Jurkat, Clone E6-1 (cell line): Measurements from ENCODE around the gene REN.
A peak's percentile ranks its signal among the peaks of the same experiment; 100 is the strongest.

ENCODE experiments used
- DNase-seq: peaks from one replicate; pipeline ENCODE4 v3.0.0-alpha.2; 2011; ENCODE audit warnings: low read depth, low spot score
- H3K4me3 ChIP-seq: 2 replicates; pipeline ENCODE4 v1.5.1; 2011; ENCODE audit warnings: mild to moderate bottlenecking, low read length, control low read depth, moderate library complexity

The REN gene

DNA sequence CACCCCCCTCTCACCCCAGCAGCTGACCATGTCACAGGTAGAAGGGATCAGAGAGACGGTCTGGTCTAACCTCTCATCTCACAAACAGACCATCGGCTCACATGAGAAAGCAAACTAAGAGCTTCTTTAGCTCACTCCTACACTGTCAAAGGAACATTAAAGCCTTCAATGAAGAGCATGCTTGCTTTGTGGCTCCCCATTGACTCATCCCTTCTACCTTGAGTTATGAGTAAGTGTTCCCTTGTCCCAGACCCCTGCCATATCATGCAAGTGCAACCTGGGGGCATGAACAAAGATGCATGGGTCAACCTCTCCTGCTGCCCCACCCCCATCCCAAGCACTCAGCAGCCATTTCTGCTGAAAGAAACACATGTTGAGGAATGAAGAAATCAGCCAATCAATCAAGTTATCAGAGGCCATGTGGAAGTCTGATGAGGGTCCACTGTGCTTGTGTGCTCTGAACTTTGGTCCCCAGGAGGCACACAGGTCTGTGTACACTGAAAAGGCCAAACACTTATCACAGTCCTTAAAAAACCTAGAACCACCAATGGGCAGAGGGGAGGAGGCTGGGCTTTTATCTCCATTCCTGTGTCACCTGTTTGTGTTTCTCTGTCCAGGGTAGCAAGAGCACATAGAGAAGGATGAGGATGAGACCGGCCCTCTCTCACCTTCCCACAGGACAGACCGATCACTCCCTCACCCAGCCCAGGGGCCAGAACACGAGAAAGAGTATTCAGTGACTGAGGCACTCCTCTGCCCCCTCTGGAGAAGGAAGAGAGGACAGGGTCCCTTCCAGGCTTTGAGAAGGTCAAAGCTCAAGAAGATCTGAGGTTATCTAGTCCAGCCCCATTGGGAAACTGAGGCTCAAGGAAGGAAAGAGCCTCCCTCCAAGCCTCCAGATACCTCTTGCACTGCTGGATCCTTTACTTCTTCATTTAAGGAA, 23.8 kb downstream of the REN start:
- H3K4me3 ChIP-seq, result no peak overlapping the region
- DNase-seq, result no peak

DNA sequence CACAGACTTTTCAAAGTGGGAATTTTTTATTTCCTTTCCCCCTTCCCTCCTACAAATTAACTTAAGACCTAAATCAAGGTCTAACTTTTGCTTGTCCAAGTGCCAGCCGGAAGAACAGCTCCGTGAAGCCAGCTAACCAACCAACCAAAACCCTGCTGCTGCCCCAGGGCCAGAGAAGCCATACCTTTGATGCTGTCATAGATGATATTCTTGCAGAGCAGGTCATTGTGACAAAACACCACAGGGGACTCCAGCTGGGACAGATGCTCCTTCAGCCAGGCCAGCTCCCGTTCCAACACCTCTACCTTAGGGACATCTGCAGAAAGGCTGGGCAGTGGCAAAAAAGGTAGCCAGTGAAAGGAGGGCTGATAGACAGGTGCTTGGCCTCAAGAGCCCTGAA, 25.0 kb downstream of the REN start:
- DNase-seq, result no peak
- H3K4me3 ChIP-seq, result no peak overlapping the region

DNA sequence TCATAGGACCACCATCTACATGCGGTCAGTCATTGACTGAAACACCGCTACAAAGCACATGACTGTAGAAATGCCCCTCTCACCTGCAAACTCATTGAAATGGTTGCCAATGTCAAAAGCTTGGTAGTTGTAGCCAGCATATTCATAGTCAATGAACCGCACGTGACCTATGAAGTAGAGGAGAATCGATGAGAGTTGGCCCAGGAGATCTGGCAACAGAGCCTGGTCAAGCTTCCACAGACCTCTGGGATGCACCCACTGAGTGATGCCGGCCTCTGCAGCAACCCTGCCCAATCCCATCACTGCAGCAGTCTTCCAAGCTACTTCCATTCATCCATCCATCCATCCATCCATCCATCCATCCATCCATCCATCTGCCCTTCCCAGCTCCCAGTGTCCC, 26.2 kb downstream of the REN start:
- H3K4me3 ChIP-seq, result no peak overlapping the region
- no peak for DNase-seq

DNA sequence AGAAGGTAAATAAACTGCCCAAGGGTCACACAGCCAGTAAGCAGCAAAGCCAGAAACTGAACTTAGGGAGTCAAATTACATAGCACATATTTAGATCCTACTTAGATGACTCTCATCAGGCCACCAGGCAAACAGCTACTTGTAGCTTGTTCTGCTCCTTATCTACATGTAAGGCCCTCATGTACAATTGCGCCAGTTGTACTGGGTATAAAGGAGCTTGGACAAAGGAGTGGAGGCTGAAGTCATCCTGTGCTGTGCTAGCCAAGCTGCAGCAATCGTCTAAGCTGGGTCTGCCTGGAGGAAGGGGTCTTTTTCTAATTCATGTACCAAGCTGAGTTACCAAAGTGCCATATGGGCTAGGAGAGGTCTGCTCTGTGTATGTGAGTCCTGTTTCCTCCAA, 27.0 kb downstream of the REN start:
- H3K4me3 ChIP-seq, result no peak overlapping the region
- no peak for DNase-seq

DNA sequence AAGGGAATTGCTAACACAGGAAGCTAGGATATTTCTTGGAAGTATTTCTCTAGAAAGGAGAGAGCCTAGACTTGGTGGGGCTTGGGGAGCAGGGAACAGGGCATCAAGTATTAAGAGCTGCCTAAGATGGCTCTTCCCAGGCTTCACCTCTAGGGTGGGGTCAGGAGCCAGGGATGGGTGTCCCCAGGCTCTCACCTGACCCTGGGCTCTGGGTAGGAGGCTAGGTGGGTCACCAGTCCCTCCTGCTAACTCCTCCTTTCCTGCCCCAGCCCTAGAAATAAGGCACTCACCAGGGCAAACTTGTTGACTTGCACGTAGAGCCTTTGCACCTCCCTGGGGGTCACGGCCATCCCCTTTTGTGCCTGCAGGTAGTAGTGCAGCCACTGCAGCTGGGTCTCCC, 29.3 kb downstream of the REN start:
- H3K4me3 ChIP-seq, result no peak overlapping the region
- no peak for DNase-seq

DNA sequence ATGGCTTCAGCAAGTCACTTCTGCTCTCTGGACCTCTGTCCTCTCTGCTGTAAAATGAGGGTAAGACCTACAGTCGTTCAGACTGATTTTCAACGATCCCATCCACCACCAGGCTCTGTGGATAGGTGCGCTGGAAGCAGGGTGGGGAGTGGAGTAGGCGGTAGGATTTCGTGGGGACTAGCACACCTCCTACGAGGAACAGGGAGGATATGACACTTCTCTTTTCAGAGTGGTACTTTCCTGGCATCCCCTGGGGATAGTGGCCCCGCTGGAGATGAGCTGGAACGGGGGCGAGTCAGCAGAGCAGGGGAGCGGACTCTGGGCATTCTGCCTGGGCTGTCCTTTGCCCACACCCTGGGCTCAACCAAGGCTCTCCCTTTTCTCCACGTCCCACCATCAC, 32.0 kb downstream of the REN start:
- H3K4me3 ChIP-seq, result no peak overlapping the region
- DNase-seq, result no peak

DNA sequence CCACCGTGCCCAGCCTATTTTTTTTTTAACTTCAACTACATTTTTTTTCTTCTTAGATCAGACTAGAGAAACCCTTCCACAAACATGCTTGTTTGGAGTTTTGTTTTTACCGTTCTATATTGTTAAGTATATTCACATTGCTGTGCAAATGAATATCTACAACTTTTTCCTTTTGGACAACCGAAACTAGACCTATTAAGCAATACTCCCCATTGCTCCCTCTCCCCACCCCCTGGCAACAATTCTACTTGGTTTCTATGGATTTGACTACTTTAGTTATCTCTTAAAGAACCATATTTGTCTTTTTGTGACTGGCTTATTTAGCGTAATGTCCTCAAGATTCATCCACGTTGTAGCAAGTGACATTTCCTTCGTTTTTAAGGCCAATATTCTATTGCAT, 33.4 kb downstream of the REN start:
- no peak overlapping the region for H3K4me3 ChIP-seq

DNA sequence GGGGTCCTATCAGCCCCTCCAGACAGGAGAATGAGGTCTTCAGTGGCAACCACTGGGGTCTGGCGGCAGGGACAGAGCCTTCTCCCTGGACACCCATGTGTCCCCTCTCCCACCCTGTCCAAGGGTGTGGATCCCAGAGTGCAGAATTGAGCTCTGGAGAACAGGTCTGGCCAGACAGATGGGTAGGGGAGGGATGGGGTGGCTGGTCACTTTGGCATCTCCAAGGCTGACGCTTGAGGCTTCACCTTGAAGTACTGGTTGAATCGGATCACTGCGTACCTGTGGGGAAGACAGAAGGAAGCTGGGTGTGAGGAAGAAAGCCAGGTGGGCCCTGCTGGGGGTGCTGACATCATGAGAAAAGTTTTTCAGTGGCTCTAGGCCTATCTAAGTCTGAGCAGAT, 34.2 kb downstream of the REN start:
- no peak for DNase-seq
- no peak overlapping the region for H3K4me3 ChIP-seq

More for the DNA sequence above, 33.4 kb downstream of the REN start:
- no peak for DNase-seq

DNA sequence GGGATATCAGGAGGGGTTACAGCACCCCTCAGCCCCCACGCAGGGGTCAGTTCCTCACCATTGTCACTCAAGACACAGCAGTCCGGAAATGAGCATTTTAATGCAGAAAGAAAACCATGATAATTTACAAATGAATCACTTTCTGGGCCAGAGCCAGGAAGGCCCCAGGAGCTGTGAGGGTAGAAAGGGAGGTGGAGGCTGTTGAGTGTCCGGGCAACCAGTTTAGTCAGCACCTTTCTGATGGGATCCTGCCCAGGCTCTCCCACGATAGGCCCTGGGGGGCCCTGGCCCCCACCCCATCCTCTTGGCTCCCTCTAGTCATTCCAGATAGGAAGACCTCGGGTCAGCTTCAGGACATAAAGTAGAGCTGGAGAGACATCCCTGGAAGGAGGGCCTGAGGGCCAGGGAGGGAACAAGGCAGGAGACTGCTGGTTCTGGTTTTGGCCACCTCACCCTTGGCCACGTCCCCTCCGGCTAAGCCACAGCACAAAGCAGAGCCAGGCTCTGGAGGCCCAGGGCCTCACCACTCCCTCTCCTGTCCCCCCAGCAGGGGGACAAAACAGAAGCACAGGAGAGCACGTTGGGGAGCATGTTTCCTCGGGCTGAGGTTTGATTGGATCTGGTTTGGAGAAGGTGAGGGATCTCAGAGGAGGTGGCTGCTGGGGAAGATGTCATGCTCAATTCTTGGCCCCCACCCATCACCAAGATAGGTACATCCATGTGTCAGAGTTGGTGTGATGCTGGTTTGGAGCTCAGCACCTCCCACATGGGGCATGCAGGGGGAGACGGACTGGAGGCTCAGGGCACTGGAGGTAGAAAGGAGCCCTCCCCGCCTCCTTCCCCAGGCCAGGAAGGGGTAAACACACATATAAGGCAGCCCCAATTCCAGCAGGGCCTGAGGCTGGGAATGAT, 34.9 kb downstream of the REN start:
- DNase-seq, result no peak
- H3K4me3 ChIP-seq, result no peak overlapping the region

DNA sequence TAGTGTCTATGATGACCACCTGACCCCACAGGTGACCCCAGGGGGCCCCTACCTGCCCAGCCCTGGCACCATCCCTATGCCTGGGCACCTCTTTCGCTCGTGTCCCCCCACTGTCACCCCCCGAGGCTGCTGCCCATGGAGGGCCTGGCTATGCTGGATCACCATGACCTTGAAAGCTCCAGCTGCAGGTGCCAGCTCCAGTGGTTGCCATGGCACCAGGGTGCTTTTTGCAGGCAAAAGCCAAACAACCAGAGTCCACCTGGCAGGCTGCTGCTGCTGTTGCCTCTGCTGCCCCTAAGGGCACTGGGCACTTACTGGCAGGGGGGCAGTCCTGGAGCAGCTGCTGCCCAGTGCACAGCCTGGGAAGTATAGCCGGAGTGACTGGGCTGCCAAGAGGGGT, 36.0 kb downstream of the REN start:
- no peak overlapping the region for H3K4me3 ChIP-seq
- no peak for DNase-seq

DNA sequence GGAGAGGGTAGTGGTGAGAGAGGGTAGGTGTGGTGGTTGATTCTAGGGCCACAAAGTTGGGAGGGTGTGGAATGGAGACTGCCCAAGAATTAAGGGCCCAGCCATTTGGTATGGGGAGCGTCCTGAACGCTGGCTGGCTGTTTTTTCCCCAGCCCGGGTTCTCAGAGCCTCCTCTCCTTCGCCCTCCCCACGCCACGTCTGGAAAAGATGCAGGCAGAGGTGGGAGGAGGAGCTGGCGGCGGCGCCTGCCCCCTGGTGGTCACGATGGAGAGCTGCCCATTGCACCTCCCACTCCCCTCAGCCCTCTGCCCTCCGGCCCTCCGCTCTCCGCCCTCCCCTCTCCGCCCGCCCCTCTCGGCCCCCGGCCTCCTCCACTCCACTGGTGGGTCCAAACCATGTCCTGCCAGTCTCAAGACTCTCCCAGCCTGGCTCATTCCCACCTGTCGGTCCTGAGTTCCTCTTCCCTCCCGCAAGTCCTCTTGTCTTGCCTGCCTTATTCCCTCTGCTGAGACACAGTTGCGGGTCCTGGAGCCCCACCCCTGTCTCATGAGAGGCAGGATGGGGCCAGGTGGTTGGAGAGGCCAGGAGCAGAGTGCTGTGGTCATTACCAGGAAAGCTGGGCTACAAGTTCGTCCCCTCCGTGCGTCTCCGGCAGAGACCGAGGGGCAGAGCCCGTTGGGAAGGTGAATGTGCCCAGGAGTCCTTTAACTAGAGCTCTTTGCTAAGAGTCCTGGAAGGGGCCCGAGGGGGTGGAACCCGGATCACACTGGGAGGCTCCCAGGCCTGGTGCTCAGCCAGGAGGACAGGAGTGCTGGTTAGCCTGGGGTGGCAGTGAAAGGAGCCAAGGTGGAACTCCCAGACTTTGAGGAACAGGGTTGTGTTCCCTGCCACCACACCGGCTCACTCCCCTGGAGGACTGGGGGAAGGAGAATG, 36.9 kb downstream of the REN start:
- no peak overlapping the region for H3K4me3 ChIP-seq

DNA sequence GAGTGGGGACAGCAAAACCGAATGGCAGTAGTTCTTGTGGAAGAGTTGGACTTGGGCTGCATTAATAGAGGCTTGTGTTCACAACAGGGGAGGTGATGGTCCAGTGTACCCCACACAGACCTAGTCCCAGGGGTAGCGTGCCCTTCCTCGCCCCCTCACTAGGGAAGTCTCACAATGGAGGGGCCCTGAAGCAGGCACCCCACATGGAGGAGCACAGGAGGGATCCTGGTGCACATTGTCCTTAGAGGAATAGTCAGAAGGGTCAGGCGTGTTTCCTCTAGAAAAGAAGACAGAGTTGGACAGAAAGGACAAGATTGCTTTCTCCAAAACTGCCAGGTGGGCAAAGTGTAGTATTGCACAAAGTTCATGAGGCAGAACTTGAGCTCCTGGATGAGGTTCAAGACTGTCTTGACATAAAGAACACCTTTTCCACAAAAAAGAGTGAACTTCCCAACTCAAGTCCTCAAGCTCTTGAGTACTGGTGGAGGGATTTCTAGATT, 37.6 kb downstream of the REN start:
- DNase-seq, result no peak
- H3K4me3 ChIP-seq, result no peak overlapping the region

More for the DNA sequence above, 36.9 kb downstream of the REN start:
- DNase-seq, result peak; percentile 22

DNA sequence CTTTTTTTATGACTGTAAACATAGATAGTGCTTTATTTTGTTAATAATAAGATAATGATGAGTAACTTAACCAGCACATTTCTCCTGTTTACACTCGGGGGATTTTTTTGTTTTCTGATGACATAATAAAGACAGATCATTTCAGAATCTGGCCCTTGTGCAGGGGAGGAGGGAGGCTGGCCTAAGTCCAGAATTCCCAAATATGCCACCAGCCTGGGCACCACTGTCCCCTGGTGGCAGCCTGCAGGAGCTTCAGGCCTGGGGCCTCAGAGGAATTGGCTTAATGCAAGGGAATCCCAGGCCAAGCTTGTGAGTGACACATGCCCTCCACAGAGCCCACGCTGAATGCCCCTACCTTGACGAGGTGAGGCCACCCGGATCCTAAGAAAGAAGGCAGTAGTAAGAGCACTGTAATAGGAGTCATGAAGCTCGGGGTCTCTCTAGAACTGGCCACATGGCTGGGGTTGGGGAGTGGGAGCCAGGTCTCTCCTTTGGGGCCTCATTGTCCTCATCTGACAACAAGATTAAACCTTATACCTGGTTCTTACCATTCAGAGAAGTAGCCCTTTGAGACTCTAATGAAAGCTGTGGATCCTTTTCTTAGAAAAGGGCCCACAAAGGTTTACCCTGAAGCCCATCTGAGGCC, 38.4 kb downstream of the REN start:
- DNase-seq, result no peak
- H3K4me3 ChIP-seq, result no peak overlapping the region

DNA sequence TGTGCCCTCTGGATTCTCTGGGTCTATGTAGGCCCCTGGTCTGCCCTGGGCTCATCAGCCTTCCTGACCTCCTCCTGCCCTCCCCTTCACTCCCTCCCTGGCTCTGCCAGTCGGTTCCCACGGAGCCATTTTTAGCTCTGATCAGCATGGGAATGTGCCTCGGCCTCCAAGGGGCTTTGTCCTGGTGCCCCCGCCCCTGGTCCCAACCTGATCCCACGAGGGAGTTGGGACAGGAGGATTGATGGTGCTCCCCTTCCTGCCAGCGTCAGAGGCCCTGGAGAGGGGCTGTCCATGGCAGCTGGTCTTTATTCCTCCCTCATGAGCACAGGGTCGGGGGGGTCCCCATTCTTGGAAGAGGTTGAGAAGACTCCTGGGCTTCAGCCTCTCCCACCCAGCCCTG, 39.2 kb downstream of the REN start:
- DNase-seq, result no peak
- H3K4me3 ChIP-seq, result no peak overlapping the region

DNA sequence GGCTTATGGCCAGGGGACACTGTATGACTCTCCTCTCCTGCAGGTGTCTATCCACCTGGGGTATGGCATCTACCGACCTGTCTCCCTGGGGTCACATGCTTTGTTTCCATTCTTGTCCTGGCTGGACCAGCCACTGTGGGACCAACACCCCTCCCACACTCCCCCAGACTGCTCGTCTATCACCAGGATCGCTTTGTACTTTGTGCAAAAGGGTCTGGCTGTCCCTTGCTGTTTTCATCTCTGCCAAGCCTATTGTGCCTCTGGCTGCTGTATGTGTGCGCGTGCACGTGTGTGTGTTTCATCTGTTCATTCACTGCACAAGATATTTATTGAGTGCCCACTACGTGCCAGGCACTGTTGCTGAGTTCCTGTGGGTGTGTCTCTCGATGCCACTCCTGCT, 39.8 kb downstream of the REN start:
- no peak overlapping the region for H3K4me3 ChIP-seq
- DNase-seq, result no peak

DNA sequence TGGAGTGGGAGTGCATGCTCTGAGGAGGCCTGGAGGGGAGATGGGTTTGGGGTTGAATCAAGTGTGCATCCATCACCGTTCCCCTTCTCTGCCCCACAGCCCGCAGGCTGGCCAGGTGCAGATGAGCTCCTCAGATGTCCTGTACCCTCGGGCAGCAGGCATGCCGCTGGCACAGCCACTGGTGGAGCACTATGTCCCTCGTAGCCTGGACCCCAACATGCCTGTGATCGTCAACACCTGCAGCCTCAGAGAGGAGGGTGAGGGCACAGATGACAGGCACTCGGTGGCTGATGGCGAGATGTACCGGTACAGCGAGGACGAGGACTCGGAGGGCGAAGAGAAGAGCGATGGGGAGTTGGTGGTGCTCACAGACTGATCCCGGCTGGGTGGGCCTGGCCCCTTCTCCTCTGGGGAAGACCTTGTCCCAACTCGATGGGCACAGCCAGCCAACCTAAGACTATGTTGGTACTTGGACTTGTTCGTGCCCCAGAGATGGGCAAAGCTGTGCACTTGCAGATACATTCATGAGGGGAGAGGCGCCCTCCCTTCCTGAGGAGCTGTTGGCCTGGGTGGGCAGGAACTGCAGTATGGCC, 40.3 kb downstream of the REN start:
- no peak overlapping the region for H3K4me3 ChIP-seq
- DNase-seq, result no peak

DNA sequence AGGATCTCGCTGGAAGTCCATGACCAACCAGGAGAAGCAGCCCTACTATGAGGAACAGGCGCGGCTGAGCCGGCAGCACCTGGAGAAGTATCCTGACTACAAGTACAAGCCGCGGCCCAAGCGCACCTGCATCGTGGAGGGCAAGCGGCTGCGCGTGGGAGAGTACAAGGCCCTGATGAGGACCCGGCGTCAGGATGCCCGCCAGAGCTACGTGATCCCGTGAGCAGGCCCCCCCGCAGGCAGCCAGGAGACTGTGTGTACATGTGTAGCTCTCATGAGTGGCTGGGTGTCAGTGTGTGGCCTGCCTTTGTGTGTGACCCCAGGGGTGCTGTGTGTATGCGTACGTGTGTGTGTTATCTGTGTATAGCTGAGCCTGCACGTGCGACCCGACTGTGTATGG, 41.5 kb downstream of the REN start:
- no peak overlapping the region for H3K4me3 ChIP-seq
- no peak for DNase-seq

DNA sequence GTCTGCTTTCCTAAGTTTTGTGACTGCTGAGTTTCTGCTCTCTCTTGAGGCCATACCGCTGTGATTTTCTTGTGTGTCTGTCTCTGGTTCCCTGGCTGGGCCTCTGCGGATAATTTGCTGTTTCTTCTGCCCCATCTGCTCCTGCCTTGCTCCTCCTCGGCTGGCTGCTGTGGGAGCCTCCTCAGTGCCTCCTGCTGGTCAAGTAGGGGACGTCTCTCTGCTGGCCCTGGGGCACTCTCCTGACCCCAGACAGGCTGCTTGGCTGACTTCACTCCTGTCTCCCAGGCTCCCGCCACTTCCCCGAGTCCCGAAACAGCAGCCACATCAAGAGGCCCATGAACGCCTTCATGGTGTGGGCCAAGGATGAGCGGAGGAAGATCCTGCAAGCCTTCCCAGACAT, 42.8 kb downstream of the REN start:
- no peak overlapping the region for H3K4me3 ChIP-seq
- no peak for DNase-seq
